Measurements from ENCODE around the gene SPON1. TPM values are rescaled to one million over a fixed set of nuclear protein-coding genes. Genes with fewer than 3 reads are reported as not detected.
A peak's percentile ranks its signal among the peaks of the same experiment; 100 is the strongest.

SPON1 gene
- total RNA-seq, 1 donor from 2014 or later, result 13.2 TPM

DNA sequence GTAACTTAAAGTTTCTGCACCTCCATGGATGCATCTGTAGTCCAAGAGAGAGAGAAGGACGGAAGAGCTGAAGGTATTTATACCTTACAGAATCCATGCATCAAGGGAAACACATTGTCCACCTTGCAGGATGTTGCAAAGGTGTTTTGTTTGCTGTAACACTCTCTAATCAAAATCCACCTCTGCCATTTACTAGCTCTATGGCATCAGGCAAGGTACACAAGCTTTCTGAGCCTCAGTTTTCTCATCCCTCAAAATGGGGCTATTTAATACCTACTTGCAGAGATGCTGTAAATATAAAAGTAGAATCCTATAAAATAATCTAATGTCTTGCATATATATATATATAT, 21.6 kb upstream of the SPON1 start:
- H3K9me3 Mint-ChIP-seq, result no peaks in the 10 kb centered on the region
- TF ChIP-seq, protein P1, sequence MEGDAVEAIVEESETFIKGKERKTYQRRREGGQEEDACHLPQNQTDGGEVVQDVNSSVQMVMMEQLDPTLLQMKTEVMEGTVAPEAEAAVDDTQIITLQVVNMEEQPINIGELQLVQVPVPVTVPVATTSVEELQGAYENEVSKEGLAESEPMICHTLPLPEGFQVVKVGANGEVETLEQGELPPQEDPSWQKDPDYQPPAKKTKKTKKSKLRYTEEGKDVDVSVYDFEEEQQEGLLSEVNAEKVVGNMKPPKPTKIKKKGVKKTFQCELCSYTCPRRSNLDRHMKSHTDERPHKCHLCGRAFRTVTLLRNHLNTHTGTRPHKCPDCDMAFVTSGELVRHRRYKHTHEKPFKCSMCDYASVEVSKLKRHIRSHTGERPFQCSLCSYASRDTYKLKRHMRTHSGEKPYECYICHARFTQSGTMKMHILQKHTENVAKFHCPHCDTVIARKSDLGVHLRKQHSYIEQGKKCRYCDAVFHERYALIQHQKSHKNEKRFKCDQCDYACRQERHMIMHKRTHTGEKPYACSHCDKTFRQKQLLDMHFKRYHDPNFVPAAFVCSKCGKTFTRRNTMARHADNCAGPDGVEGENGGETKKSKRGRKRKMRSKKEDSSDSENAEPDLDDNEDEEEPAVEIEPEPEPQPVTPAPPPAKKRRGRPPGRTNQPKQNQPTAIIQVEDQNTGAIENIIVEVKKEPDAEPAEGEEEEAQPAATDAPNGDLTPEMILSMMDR (conservative IDR thresholded peaks at IDR 0.05), result no peak
- H3K4me3 Mint-ChIP-seq, result no peak overlapping the region
- H3K4me1 Mint-ChIP-seq, result peaks cover 22% of the 10 kb centered on the region
- peaks cover 4% of the 10 kb centered on the region for H3K27me3 Mint-ChIP-seq (ENCODE audit: low read depth)
- DNase-seq (ENCODE audit: low read depth, low spot score), result no peak
- H3K36me3 Mint-ChIP-seq (ENCODE audit: low read depth), result no peaks in the 10 kb centered on the region
- peak overlapping the region; percentile 6 for H3K27ac Mint-ChIP-seq (ENCODE audit: unreplicated experiment)

DNA sequence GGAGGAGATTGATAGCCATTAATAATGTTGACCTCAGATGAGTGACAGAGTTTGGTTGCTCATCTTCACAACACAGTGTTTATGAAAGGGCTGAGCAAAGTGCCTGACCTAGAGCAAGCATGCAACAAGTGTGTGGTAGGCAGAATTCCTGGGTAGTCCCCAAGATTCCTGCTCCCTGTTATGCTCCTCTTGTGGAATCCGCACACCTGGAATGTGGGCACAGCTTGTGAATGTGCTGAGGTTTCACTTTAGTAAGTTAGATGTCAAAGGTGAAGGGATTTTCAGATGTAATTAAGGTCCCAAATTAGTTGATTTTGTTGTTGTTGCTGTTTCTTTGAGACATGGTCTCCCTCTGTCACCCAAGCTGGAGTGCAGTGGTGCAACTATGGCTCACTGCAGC, 20.7 kb upstream of the SPON1 start:
- no peak overlapping the region for H3K4me3 Mint-ChIP-seq
- H3K27ac Mint-ChIP-seq (ENCODE audit: unreplicated experiment), result no peak overlapping the region
- H3K4me1 Mint-ChIP-seq, result peaks cover 22% of the 10 kb centered on the region
- H3K27me3 Mint-ChIP-seq (ENCODE audit: low read depth), result peaks cover 4% of the 10 kb centered on the region
- H3K36me3 Mint-ChIP-seq (ENCODE audit: low read depth), result no peaks in the 10 kb centered on the region
- H3K9me3 Mint-ChIP-seq, result no peaks in the 10 kb centered on the region
- no peak for DNase-seq (ENCODE audit: low read depth, low spot score)
- TF ChIP-seq, protein P1 (conservative IDR thresholded peaks at IDR 0.05), result no peak

DNA sequence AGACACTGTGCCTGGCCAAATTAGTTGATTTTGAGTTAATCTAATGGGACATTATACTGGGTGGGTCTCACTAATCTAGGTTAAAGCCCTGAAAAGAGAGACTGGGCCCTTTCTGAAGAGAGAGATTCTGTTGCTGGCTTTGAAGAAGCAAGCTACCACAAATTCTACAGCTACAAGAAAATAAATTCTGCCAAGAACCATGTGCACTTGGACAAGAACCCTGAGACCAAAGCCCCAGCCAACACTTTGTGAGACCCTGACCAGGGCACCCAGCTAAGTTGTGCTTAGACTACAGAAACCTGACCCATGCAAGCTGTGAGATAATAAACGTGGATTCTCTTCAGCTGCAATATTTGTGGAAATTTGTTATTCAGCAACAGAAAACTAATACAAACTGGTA, 20.1 kb upstream of the SPON1 start:
- H3K27me3 Mint-ChIP-seq (ENCODE audit: low read depth), result peaks cover 4% of the 10 kb centered on the region
- no peaks in the 10 kb centered on the region for H3K9me3 Mint-ChIP-seq
- no peak overlapping the region for H3K4me3 Mint-ChIP-seq
- no peaks in the 10 kb centered on the region for H3K36me3 Mint-ChIP-seq (ENCODE audit: low read depth)
- DNase-seq (ENCODE audit: low read depth, low spot score), result no peak
- H3K27ac Mint-ChIP-seq (ENCODE audit: unreplicated experiment), result no peak overlapping the region
- peaks cover 22% of the 10 kb centered on the region for H3K4me1 Mint-ChIP-seq
- TF ChIP-seq, protein P1 (conservative IDR thresholded peaks at IDR 0.05), result no peak

DNA sequence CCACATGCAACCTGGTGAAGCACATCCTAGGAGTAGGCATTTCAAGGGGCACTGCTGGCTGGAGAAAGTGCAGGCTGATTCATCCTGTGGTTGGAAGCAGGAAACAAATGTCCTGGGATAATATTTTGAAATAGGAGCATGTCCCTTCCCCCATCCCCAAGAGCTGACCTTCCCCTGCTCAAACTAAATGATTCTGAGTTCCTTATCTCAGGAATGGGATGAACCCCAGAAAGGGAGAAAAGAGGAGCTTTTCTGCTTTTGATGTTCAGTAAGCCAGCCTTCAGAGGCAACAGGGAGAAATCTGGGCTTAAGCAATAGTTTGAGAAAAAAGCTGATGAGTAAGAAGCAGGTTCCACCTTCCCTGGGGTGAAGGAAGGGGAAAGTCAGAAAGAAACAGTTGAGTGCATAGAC, 19.5 kb upstream of the SPON1 start:
- Mint-ChIP-seq H3K9me3 (no peaks in the 10 kb centered on the region), H3K27me3 (ENCODE audit: low read depth) (peaks cover 4% of the 10 kb centered on the region), H3K27ac (ENCODE audit: unreplicated experiment) (no peak overlapping the region), H3K36me3 (ENCODE audit: low read depth) (no peaks in the 10 kb centered on the region), H3K4me1 (peaks cover 22% of the 10 kb centered on the region), H3K4me3 (no peak overlapping the region)
- no peak for DNase-seq (ENCODE audit: low read depth, low spot score)
- TF ChIP-seq, protein P1 (conservative IDR thresholded peaks at IDR 0.05), result no peak

DNA sequence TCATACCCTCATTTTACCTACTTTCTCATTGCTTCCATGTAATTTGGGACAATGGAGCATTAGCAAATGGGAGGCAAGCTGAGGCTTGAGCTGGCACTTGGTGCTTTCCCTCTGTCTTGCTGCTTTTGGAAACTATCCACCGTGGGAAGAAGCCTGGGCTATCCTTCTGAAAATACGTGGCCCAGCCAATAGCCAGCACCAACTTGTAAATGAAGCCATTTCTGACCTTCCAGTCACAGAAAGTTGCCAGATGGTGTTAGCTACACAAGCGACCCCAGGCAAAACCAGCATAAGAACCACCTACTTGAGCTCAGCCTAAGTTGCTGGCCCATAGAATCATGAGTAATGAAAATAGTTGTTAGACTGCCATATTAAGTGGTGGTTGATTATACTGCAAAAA, 18.5 kb upstream of the SPON1 start:
- H3K27ac Mint-ChIP-seq (ENCODE audit: unreplicated experiment), result no peak overlapping the region
- TF ChIP-seq, protein P1 (conservative IDR thresholded peaks at IDR 0.05), result no peak
- no peak for DNase-seq (ENCODE audit: low read depth, low spot score)
- peaks cover 9% of the 10 kb centered on the region for H3K27me3 Mint-ChIP-seq (ENCODE audit: low read depth)
- H3K36me3 Mint-ChIP-seq (ENCODE audit: low read depth), result no peaks in the 10 kb centered on the region
- H3K4me1 Mint-ChIP-seq, result peaks cover 22% of the 10 kb centered on the region
- no peak overlapping the region for H3K4me3 Mint-ChIP-seq
- H3K9me3 Mint-ChIP-seq, result no peaks in the 10 kb centered on the region

DNA sequence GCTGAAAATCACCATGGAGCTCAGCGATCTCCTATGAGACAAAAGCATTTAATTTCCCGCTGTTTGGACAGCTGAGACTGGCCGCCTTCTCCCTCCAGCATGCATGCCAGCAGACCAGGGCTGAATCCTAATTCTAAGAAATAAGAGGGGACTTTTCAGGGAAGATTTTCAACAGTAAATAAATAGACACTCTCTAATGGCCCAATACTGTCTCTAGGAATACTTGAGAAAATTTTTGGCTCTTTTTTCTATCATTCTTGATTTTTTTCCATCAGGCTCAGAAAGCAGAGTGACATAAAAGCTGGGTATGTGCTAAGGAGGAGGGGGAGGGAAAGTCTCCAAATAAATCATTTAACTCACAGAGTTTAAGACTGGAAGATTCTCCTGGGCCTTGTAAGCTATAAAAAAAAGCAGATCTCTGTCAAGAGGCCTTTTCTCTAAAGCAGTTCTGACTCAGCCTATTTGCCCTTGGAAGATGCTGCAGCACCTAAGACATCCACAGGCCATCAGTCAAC, 17.6 kb upstream of the SPON1 start:
- Mint-ChIP-seq H3K9me3 (no peaks in the 10 kb centered on the region), H3K27me3 (ENCODE audit: low read depth) (peaks cover 13% of the 10 kb centered on the region)

More for the DNA sequence above, 17.6 kb upstream of the SPON1 start:
- TF ChIP-seq, protein P1 (conservative IDR thresholded peaks at IDR 0.05), result no peak
- no peak overlapping the region for H3K4me3 Mint-ChIP-seq
- H3K36me3 Mint-ChIP-seq (ENCODE audit: low read depth), result no peaks in the 10 kb centered on the region
- DNase-seq (ENCODE audit: low read depth, low spot score), result no peak
- H3K27ac Mint-ChIP-seq (ENCODE audit: unreplicated experiment), result no peak overlapping the region
- peaks cover 19% of the 10 kb centered on the region for H3K4me1 Mint-ChIP-seq

All from neural crest cell (in vitro differentiated cells).